ENCODE measurements around the gene EIF6.
"Not testable (repeated sequence)": the region's sequence is repeated elsewhere in the genome, so short reads cannot be mapped to it uniquely, and the experiment has no call there.

The EIF6 gene

GRCh38 chr20:35284267-35284991, at the start of gene EIF6:
Gene EIF6 (minus strand): TSS chr20:35284772. CDS start chr20:35284487, 285 bp downstream.
- DNase-seq (ENCODE audit: low read depth) = peak; percentile 53

- DNase-seq (ENCODE audit: low read depth) = no peak
These were observed 49.0 kb upstream of the EIF6 start for GRCh38 chr20:35333606-35334005.

DNA sequence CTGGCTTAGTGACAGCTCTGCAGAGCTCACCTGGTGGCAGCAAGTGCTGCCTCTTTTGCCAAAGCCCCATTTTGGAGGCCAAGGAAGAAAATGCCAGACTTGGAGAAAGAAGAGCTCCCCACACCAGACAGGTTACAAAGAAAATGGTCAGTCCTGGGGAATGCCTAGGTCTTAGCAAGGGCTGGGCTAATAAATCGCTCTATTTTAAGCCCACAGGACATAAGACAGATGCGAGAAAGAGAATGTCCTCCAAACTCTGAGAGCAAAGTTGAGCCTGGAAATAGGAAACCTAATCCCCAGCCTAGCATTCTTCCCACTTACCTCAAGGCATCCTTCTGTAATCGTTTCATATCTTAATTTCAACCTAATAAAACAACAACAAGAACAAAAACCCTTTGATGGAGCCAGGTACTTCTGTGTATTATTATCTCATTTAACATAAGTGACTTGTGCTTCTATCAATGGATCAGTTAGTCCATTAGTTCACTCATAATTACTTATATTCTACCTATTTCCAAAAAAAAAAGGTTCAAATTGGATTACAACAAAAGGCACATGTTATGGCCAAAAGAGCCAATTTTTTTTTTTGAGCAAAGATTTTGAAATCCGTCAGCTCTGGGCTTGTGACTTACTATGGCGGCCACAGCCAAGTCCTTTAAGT, 48.1 kb upstream of the EIF6 start:
- DNase-seq (ENCODE audit: low read depth) = no peak

GRCh38 chr20:35329435-35330139, 45.0 kb upstream of the EIF6 start:
- DNase-seq (ENCODE audit: low read depth) = no peak

GRCh38 chr20:35328689-35329088, 44.1 kb upstream of the EIF6 start:
- DNase-seq (ENCODE audit: low read depth) = no peak

- no peak for DNase-seq (ENCODE audit: low read depth)
These were observed 43.6 kb upstream of the EIF6 start for GRCh38 chr20:35328095-35328685.

GRCh38 chr20:35327074-35327976, 42.8 kb upstream of the EIF6 start:
- DNase-seq (ENCODE audit: low read depth) = no peak

DNA sequence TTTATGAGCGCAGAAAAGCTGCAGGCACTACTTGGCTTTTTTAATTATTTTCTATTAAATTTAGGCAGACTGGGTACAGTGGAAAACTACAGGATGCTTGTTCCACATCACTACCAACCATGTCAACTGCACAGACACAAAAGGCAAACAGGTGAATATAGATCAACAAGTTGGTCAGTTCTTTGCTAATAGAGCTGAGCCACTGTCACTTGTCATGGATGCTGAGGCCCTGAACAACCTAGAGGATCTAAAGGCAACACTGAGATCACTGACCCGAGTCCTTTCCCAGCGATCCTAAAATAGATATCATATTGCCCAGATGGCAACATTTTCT, 42.1 kb upstream of the EIF6 start:
- DNase-seq (ENCODE audit: low read depth) = no peak

- no peak for DNase-seq (ENCODE audit: low read depth)
These were observed 41.6 kb upstream of the EIF6 start for GRCh38 chr20:35326021-35326739.

DNA sequence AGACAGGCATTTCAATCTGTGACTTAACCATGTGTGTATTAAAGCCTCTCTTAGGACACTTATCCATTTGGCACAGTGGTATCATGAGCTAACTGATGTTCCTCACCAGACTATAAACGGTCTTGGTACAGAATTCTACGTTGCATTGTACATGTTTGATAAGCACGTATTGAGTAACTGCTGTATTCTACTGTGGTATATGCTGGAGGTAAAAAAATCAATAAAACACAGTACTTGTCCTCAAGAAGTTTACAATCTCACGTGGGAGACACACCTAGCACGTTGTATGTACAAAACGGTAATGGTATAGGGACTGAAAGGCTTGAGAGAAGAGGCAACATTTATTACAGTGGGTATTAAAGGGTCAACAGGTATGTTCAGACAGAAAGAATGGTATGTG, 40.8 kb upstream of the EIF6 start:
- no peak for DNase-seq (ENCODE audit: low read depth)

- no peak for DNase-seq (ENCODE audit: low read depth)
These were observed 36.0 kb upstream of the EIF6 start for GRCh38 chr20:35320396-35321126.

DNA sequence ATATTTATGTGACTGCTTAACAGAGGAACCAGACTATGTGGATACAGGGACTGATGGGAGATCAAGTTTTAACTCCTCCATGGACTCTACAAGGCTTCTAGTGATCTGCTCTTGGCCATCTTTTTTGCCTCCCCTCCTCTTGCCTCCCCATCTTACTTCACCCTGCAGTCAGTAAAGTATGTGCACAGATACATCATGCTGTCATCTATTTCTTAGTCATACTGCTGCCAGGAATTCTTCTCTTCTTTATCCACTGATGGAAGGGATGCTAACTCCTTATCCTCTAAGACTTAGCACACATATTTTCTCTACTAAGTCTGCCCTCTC, 35.3 kb upstream of the EIF6 start:
- no peak for DNase-seq (ENCODE audit: low read depth)

DNA sequence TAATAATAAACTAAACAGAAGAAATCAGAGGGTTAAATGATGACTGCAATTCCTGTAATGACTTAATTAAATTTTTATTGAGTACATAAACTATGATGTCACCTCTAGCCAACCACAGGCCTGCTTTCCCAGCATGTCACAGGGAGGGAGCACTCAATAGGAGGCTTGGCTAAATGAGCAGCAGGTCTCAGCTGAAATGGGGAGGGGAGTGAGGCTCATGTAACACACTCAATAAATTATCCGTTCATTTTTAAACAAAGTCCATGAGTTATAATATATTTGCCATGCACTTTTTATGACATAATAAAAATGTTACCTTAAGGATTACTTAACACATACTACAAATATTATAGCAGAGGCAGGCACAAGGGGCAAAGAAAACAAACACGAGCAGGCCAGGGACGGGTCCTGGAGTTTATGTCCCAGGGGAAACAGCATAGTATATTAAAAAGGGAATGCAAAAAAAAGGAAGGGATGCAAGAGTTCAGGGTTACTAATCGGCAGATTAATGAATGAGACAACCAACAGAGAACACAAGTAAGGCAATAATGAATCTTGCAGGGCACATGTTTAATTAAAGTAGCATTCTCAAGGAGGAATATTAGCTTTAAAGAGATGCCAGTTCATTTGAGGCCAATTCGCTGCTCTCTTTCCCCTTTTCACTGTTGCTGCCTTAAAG, 34.8 kb upstream of the EIF6 start:
- DNase-seq (ENCODE audit: low read depth) = no peak

DNA sequence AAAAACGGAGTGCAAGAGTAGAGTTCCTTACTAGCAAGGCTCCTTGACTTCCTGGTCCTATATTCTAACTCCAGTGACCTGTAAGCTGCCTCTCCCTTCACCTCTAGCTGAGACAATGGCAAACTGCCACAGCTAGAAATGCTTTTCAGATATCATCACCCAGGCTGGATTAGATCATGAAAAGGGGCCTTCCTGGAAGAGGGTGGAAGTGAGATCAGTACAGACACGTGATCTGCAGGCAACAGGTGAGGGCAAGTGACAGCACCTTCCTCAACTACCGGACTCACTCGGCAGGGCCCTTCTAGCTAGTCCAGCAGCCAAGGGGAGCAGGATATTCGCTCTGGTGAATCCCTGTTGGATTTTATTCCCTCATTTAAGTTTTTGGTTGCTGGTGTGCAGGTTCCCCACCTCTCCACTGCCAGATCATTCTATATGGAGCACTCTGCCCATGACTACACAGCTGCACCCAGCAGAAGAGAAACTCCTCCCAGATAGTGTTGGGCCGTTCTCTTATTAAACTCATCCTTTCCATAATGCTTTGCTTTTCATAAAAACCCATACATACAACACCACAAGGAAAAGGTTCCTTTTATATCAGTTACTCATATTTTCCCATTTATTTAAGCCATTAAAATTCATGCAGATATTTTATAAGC, 34.1 kb upstream of the EIF6 start:
- no peak for DNase-seq (ENCODE audit: low read depth)

DNA sequence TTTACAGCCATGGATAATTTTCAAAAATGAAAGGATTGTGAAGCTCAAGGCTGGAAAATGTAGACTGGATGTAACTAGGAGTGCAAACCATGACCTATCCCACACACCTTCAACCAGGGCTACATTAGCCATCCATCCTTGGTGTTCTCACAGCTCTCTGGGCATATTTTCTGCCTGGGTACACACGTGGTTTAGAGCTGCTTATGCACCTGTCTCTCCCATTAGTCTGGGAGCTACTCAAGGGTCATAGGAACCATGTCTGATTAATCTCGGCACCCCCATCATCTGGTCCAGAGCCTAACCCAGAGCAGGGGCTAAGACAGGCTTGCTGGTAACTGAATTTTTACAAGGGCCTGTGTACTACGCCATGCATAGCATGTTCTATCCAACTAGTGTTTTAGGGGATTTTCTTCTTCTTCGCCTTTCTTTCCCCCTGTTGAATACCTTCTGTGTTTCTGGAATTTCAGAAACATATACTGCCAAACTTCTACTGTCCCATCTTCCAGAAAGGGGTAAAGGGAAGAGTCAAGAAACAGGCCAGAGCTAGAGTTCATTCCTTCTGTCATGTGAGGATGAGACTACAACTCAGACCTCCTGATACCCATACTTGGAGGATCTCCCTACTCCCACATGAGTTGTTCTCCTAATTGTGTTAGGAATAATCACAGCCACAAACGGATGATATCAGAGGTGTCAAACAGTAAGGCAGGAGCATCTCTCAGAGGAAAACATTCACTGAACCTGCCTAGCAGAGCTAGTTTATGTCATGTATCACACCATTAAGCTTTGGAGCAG, 33.0 kb upstream of the EIF6 start:
- DNase-seq (ENCODE audit: low read depth) = no peak

- DNase-seq (ENCODE audit: low read depth) = no peak
These were observed 31.5 kb upstream of the EIF6 start for GRCh38 chr20:35316086-35316485.

DNA sequence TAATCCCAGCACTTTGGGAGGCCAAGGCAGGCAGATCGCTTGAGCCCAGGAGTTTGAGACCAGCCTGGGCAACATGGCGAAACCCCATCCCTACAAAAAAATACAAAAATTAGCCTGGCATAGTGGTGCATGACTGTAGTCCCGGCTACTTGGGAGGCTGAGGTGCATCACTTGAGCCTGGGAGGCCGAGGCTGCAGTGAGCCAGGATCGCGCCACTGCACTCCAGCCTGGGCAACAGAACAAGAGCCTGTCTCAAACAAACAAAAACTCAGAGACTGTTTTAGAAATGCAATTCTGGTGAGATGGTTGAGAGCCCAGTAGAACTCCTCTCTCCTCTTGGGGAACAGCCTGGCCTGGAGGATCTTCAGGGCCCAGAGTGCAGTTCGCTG, 31.1 kb upstream of the EIF6 start:
- not testable (repeated sequence) for DNase-seq (ENCODE audit: low read depth)

- no peak for DNase-seq (ENCODE audit: low read depth)
These were observed 30.5 kb upstream of the EIF6 start for GRCh38 chr20:35314816-35315631.

Data from activated T-helper 1 cell treated with Interleukin-2 at 50 U/mL for 16 hours (primary cell).